ENCODE data around the gene HMG20A.

Gene HMG20A

GRCh38 chr15:77525400-77525811 lies 104.7 kb downstream of the HMG20A start:
- DNase-seq: no peak

DNA sequence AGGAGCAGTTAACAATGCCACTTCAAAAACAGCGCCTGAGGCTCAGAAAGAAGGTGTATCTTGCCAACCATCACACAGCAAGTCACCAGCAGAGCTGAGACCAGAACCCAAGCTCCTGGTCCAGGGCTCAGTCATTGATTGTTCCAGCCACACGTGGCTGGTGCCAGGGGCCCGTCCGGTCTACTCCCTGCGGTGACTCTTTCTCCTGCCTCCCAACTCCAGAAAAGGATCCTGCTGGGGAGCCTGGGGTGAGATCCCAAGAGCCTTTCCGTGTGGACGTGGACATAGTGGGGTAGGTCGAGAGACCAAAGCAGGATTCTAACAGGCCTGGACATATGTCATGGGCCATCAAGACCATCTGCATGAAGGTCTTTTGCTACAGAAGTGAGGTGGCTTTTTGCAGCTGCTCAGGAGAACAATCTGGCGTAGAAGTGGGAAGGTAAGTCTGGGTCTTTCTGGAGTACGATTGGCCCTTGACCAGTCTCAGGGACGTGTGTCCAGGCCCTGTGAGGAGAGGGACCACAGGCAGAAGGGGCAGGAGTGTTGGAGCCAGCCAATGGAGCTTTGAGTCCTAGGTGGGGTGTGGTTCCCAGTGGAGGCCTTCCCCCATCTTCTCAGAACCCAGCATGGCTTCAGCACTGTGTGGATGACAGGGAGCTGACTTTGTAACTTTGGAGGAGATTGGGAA lies 105.4 kb downstream of the HMG20A start:
- DNase-seq: no peak

GRCh38 chr15:77526595-77527163 lies 106.0 kb downstream of the HMG20A start:
- no peak for DNase-seq

- DNase-seq: peak; percentile 76
Measured at GRCh38 chr15:77527164-77527778, 106.6 kb downstream of the HMG20A start.

DNA sequence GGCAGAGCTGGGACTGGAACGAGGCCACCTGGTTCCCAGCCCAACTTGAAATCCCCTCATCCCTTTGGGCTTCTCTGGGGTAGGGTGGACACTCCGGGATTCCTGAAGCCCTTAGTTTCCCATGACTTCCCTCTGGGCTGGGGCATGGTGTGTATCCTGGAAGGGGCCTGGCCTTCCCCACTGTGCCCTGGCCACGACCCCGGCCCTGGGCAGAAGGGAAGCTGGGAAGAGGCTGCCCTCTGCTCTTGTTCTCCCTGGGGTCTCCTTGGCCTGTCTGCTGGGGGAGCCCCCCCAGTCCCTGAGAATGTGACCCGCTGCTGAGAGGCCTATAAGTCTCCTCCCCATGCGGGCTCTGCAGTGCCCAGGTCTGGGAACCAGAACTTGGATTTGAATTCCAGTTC lies 107.1 kb downstream of the HMG20A start:
- DNase-seq: peak; percentile 22

DNA sequence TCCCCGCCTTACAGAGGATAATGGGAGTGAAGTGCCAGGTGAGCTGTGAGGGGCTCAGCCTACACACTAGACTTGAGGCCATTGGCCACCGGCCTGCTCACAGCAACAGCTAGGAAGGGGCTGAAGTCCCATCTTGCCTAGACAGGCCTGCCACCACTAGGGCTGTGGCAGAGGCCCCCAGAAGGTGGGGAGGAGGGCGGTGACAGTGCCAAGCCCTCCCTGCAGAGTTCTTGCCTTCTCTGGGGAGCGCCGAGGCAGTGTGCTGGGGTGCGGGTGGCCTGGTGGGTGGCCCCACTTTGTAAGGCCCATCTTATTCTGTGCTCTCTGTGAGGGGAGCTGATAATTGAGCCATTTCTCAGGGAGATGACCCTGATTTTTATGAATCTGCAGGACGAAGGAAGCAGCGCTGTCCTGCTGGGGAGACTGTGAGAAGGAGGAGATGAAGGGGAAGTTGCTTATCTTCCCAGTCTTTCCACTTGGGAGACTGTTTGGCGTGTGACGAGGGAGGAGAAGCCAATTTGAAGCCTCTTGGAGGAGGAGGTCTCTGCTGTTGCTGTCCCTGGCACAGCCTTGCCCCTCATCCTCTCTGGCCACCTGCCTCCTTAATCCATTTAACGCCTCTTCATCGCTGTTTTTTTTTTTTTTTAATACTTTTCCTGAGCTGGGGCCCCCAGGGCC lies 107.7 kb downstream of the HMG20A start:
- no peak for DNase-seq

GRCh38 chr15:77528968-77529319 lies 108.3 kb downstream of the HMG20A start:
- no peak for DNase-seq

DNA sequence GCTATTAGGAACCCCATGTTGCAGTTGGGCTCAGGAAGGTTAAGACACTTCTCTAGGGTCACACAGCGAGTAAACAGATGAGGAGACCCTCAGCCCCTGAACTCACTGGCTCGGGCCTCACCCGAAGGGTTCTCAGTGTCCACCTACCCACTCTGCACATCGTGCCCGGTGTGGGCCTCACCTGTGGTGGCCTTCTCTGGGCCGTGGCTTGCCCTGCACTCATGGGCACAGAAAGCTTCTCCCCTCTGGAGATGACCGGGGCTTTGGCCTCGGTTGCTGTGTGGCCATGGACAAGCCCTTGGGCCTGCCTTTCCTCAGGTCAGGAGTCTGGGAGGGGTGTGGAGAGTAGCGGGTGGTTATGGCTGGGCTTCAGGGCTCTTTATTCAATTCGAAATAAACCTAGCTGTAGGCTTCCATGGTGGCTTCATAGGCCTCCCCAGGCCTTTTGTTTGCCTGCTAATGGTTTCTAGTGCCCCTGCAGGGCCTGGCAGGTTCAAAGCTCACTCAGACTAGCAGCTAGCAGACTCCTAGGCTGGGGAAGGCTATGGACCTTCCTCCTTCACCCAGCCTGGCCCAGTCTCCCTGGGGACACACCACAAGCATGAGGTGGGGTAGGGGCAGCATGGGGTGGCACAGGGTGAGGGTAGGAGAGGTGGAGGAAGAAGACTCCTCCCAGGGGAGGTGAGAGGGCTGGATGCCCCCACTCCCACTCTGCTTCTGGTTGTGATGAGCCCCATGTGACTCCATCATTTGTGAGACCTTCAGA lies 108.9 kb downstream of the HMG20A start:
- DNase-seq: no peak

DNA sequence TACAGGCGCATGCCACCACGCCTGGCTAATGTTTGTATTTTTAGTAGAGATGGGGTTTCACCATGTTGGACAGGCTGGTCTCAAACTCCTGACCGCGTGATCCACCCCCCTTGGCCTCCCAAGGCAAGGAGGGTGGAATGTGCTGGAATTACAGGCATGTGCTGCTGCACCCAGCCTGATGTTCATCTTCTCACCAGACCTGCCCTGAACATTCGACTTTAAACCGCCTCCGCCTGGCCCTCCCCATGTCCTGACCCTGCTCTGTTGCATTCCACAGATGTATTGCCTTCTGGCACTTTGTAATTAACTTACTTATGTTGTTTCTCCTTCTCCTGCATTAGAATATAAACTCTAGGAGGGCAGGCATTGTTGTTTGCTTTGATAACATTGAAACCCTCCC lies 109.9 kb downstream of the HMG20A start:
- peak; percentile 47 for DNase-seq

DNA sequence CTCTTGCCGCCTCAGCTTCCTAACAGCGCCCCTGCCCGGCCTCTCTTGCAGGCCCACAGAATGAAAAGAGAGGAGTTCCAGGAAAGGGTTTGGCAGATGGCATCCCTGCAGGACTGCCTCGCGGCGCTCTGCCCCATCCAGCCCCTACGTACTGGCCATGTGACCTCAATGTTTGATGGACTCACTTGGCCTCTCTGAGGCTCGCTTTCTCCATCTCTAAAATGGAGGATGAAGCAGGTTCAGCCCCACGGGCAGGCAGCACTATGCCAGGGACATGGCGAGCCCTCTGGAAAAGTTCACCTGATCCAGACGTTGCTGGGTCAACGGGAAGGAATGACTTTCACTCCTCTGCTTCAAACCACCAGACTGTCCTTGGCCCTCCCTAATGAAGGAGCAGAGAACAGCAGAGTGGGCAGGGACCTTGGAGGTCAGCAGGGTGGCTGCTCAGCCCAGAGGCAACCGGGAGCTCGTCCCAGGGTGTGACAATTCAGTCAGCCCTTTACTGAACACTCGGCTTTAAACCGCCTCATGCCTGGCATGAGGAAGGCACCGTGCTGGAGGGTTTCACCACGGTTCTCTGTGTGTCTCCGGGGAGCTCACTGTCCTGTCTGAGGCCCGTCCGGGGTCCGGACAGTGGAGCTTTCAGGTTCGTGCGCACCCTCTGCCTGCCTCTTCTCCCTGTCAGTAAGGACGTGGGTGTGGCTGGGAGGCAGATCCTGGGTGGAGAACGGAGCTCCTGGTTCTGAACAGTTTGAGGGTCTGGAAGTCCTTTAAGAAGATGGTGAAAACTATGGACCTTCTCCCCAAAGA lies 110.7 kb downstream of the HMG20A start:
- no peak for DNase-seq

DNA sequence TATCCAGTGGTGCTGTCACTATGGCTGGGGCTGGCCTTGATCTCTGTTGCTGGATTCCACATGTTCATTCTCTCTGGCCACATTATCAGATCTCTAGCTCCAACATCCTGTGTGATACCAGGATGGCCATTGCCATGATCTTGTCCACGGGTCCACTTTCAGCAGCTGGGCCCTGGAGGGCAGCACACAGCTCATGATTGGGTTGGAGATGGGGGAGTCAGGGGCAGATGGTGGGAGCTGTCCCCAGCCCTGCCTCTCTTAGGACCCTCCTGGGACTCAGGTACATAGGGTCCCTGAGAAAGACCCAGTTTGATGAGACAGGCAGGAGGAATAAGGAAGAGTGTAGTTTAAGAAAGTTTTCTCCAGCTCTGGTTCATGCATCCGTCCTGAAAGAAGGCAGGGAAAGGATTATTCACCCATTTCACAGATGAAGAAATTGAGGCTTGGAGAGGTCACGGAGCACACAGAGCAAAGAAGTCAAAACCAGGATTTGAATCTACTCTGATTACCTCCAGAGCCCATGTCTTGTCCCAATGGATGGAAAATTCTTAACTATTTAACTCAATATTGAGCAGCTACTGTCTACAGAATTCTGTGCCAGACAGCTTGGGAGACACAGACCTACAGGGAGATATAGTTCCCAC lies 111.5 kb downstream of the HMG20A start:
- no peak for DNase-seq

DNA sequence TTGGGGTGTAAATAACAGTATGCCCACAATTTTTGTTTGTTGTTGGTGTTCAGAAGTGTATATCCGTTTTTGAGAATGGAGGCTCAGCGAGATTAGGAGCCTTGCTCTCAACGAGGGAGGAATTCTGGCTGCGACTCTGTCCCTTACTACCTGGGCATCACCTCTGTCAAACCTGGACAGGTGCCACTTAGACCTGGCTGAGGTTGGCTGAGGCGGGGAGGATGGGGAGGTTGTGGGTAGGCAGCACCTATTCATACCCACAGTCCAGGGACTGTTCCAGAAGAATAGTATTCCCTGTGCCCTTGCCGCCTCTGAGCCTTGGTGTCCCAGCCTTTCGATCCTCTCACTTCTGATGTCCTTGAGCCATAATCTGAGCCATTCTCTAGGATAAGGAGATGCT lies 112.2 kb downstream of the HMG20A start:
- no peak for DNase-seq

DNA sequence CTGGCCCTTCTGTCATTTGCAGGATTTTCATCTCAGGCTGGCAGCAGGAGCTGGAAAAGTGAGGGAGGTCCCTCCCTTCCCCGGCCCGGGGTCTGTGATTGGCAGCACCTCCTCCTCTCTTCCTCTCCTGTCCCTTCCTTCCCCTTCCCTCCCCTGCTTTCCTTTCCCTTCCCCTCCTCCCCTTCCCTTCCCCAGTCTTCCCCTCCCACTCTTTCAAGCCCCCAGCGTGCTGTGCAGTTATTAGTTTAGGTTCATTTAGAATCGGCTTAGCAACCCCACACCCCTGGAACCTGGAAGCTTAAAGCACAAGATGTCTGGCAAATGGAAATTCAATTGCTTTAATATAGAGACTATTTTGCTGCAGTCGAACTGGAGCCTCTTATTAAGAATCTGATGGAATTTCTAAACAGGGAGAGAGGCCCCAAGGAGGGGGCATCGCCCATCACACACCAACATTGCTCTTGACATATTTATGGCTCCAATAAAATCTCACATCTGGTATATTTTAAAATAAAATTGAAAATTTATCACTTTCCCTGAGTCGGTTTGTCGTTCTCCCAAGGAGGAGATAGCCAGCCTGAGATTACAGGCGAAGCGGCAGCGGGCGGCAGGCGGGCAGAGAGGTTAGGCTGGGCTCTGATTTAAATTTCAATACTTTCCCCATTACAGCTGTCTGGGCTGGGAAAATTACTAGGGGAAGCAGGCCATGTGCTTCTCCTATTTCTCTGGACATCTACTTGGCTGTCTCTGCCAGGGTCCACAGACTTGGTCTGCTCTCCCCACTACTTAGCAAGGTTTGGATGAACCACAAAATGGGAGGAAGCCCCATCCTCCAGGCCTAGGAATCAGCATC lies 113.1 kb downstream of the HMG20A start:
- DNase-seq: no peak
